HEK293 (cell line): ENCODE results near the gene GPR152.

ENCODE experiments used
- CTCF ChIA-PET: fragments of 350-600 bp; formaldehyde crosslinking; extraction: SDS; loops from one replicate; lab custom pipeline; 2021; ENCODE audit warnings: antibody characterized with exemption; lab: Yijun Ruan, JAX
- POLR2A ChIA-PET: fragments of 300-600 bp; formaldehyde crosslinking; extraction: SDS; loops from one replicate; lab custom pipeline; 2020; ENCODE audit warnings: antibody characterized with exemption, inconsistent platforms; lab: Yijun Ruan, JAX
- H3K27ac ChIP-seq: fragments of 200-500 bp; sonication (Bioruptor generic); 2 replicates; pipeline ENCODE4 v1.5.1; 2014; ENCODE audit warnings: low read depth, low read length, control low read depth, inconsistent platforms; ENCODE audit errors: extremely low read depth
- H3K36me3 ChIP-seq, 2 experiments: fragments of 200-500 bp in 1 of 2; sonication (Bioruptor generic) in 1 of 2; 1 replicate in 1 of 2; 2 replicates in 1 of 2; pipeline ENCODE4 v1.5.1; 2014 to 2017; ENCODE audit warnings: inconsistent platforms in 2 of 2, low read length in 2 of 2; ENCODE audit not compliant: control insufficient read depth in 2 of 2, insufficient read depth in 1 of 2
- H3K4me1 ChIP-seq: fragments of 200-500 bp; sonication (Bioruptor generic); 2 replicates; pipeline ENCODE4 v1.5.1; 2014; ENCODE audit warnings: mild to moderate bottlenecking, low read length, inconsistent platforms; ENCODE audit not compliant: control insufficient read depth, insufficient read depth
- H3K4me3 ChIP-seq: 2 replicates; pipeline ENCODE4 v1.5.1; 2011; ENCODE audit warnings: low read depth, mild to moderate bottlenecking, control low read depth, low read length, moderate library complexity
- H3K9me3 ChIP-seq: fragments of 200-500 bp; sonication (Bioruptor generic); 2 replicates; pipeline ENCODE4 v1.5.1; 2014; ENCODE audit warnings: low read depth, low read length, inconsistent platforms; ENCODE audit not compliant: control insufficient read depth, insufficient read depth
- GLI4 ChIP-seq: fragments of 450-650 bp; formaldehyde crosslinking; IDR thresholded peaks from 2 replicates; pipeline ENCODE4 v1.5.1; 2016; ENCODE audit warnings: missing biosample characterization, missing genetic modification characterization
- KLF7 ChIP-seq: fragments of 450-650 bp; formaldehyde crosslinking; IDR thresholded peaks from 2 replicates; pipeline ENCODE4 v1.5.1; 2016; ENCODE audit warnings: missing biosample characterization, missing genetic modification characterization, borderline replicate concordance
- ZFP41 ChIP-seq: fragments of 450-650 bp; formaldehyde crosslinking; IDR thresholded peaks from 2 replicates; pipeline ENCODE4 v1.5.1; 2016; ENCODE audit warnings: missing biosample characterization, missing genetic modification characterization, borderline replicate concordance
- ZNF121 ChIP-seq: fragments of 450-650 bp; formaldehyde crosslinking; IDR thresholded peaks from 2 replicates; pipeline ENCODE4 v1.5.1; 2016; ENCODE audit warnings: missing biosample characterization, missing genetic modification characterization
- ZNF426 ChIP-seq: fragments of 450-650 bp; formaldehyde crosslinking; IDR thresholded peaks from 2 replicates; pipeline ENCODE4 v1.5.1; 2017; ENCODE audit warnings: missing biosample characterization, missing genetic modification characterization, mild to moderate bottlenecking, inconsistent platforms, moderate library complexity
- ZNF514 ChIP-seq: fragments of 450-650 bp; formaldehyde crosslinking; IDR thresholded peaks from 2 replicates; pipeline ENCODE4 v1.5.1; 2016; ENCODE audit warnings: missing biosample characterization, missing genetic modification characterization
- ZNF585B ChIP-seq: fragments of 450-650 bp; formaldehyde crosslinking; IDR thresholded peaks from 2 replicates; pipeline ENCODE4 v1.5.1; 2016; ENCODE audit warnings: missing biosample characterization, missing genetic modification characterization
- ZNF670 ChIP-seq: fragments of 450-650 bp; formaldehyde crosslinking; IDR thresholded peaks from 2 replicates; pipeline ENCODE4 v1.5.1; 2016; ENCODE audit warnings: missing biosample characterization, missing genetic modification characterization, low read depth
- ZNF76 ChIP-seq: fragments of 450-650 bp; formaldehyde crosslinking; IDR thresholded peaks from 2 replicates; pipeline ENCODE4; 2016; ENCODE audit warnings: low read depth, missing biosample characterization, missing genetic modification characterization, borderline replicate concordance
- ZNF777 ChIP-seq: fragments of 450-650 bp; formaldehyde crosslinking; IDR thresholded peaks from 2 replicates; pipeline ENCODE4 v1.5.1; 2017; ENCODE audit warnings: missing biosample characterization, missing genetic modification characterization, borderline replicate concordance
- ZNF785 ChIP-seq: fragments of 450-650 bp; formaldehyde crosslinking; IDR thresholded peaks from 2 replicates; pipeline ENCODE4 v1.5.1; 2016; ENCODE audit warnings: missing biosample characterization, missing genetic modification characterization
- ZNF830 ChIP-seq: fragments of 450-650 bp; IDR thresholded peaks from 2 replicates; pipeline ENCODE4 v1.5.0; 2018; ENCODE audit warnings: missing biosample characterization, missing genetic modification characterization, low read depth, mild to moderate bottlenecking, moderate library complexity
- ZNF843 ChIP-seq: fragments of 450-650 bp; formaldehyde crosslinking; IDR thresholded peaks from 2 replicates; pipeline ENCODE4 v1.5.1; 2016; ENCODE audit warnings: missing biosample characterization, missing genetic modification characterization
- TF ChIP-seq, protein P1 (sequence below): fragments of 450-650 bp; formaldehyde crosslinking; IDR thresholded peaks from 2 replicates; pipeline ENCODE4 v1.5.1; 2016; ENCODE audit warnings: missing biosample characterization, missing genetic modification characterization
- TF ChIP-seq, protein P2 (sequence below): fragments of 450-650 bp; formaldehyde crosslinking; IDR thresholded peaks from 2 replicates; pipeline ENCODE4 v1.5.1; 2016; ENCODE audit warnings: missing biosample characterization, missing genetic modification characterization, borderline replicate concordance
- TF ChIP-seq, protein P3 (sequence below): fragments of 450-650 bp; formaldehyde crosslinking; IDR thresholded peaks from 2 replicates; pipeline ENCODE4 v1.5.1; 2016; ENCODE audit warnings: missing biosample characterization, missing genetic modification characterization, low read depth
- TF ChIP-seq, protein P4 (sequence below): fragments of 450-650 bp; IDR thresholded peaks from 2 replicates; pipeline ENCODE4 v1.5.1; 2018; ENCODE audit warnings: missing biosample characterization, mild to moderate bottlenecking, missing genetic modification characterization

Gene GPR152

DNA sequence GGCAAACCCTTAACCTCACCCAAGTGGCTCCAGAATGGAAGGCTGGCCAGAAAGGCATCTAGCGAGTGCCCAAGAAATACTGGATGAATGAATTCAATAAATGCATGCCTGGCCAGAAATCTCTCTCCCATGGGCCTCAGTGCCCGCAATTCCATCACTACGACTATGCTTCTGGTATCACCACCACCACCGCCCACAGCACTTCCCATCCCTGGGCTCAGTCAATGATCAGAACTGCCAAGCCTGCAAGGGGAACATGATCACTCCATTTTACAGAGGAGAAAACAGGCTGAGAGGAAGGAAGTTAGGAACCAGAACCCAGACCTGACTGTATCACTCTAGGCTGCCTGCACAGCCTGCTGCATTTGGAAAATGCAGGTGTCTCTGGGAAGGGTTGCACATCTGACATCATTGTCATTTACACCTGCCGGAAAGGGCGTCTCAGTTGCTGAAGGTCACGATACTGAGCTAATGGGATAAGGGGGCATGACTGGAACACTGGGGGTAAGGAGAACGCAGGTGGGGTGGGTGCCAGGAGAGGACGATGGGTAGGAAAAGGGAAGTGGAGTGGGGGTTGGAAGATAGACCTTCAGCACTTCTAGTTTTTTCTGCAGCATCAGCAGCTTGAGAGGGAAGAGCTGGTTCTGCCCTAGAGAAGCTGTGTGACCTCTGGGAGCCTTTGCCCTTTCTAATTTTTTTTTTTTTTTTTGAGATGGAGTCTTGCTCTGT, 3.2 kb downstream of the GPR152 start:
- Histone ChIP-seq H3K4me1 (no peaks in the 10 kb centered on the region), H3K4me3 (no peak overlapping the region), H3K9me3 (no peaks in the 10 kb centered on the region), H3K36me3 (no peaks in the 10 kb centered on the region), H3K27ac (no peak overlapping the region)
- ChIA-PET POLR2A (no interaction called here), CTCF (interaction anchor here (0.7 kb wide), 1 partner anchor 16 kb away, joined by 3 read pairs; no protein-coding TSS in a partner anchor)
- TF ChIP-seq GLI4 (tag by site-specific recombination) (no peak), ZNF76 (tag by site-specific recombination) (no peak), ZNF843 (tag by site-specific recombination) (no peak), ZNF785 (tag by site-specific recombination) (no peak), ZNF514 (tag by site-specific recombination) (no peak)
- TF ChIP-seq, protein P1, sequence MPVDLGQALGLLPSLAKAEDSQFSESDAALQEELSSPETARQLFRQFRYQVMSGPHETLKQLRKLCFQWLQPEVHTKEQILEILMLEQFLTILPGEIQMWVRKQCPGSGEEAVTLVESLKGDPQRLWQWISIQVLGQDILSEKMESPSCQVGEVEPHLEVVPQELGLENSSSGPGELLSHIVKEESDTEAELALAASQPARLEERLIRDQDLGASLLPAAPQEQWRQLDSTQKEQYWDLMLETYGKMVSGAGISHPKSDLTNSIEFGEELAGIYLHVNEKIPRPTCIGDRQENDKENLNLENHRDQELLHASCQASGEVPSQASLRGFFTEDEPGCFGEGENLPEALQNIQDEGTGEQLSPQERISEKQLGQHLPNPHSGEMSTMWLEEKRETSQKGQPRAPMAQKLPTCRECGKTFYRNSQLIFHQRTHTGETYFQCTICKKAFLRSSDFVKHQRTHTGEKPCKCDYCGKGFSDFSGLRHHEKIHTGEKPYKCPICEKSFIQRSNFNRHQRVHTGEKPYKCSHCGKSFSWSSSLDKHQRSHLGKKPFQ (tag by site-specific recombination), result no peak
- TF ChIP-seq, protein P2, sequence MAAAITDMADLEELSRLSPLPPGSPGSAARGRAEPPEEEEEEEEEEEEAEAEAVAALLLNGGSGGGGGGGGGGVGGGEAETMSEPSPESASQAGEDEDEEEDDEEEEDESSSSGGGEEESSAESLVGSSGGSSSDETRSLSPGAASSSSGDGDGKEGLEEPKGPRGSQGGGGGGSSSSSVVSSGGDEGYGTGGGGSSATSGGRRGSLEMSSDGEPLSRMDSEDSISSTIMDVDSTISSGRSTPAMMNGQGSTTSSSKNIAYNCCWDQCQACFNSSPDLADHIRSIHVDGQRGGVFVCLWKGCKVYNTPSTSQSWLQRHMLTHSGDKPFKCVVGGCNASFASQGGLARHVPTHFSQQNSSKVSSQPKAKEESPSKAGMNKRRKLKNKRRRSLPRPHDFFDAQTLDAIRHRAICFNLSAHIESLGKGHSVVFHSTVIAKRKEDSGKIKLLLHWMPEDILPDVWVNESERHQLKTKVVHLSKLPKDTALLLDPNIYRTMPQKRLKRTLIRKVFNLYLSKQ (tag by site-specific recombination), result no peak

DNA sequence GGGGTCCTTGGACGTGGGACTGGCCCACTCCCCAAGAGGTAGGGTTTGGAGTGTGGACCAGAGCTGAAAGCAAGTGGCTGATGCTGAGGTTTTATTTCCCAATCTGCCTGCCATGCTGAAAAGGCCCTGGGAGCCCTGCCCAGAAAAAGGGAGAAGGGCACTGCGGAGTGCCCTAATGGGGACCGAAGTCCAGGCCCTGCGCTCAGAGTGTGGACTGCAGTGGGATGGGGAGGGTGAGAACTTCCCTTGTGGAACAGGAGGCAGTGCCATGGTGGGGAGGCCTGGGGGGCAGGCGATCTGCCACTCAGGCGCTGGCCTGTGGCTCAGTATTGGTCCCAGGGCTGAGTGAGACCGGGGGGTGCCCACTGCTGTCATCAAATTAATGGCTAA, 4.3 kb downstream of the GPR152 start:
- H3K27ac ChIP-seq, result no peak overlapping the region
- no peaks in the 10 kb centered on the region for H3K36me3 ChIP-seq
- no peak overlapping the region for H3K4me3 ChIP-seq
- POLR2A ChIA-PET, result interaction anchor here (0.6 kb wide), 1 partner anchor 9 kb away, joined by 4 read pairs; no protein-coding TSS in a partner anchor
- no peaks in the 10 kb centered on the region for H3K4me1 ChIP-seq
- no peak for TF ChIP-seq ZNF777 (tag by site-specific recombination)
- TF ChIP-seq, protein P3, sequence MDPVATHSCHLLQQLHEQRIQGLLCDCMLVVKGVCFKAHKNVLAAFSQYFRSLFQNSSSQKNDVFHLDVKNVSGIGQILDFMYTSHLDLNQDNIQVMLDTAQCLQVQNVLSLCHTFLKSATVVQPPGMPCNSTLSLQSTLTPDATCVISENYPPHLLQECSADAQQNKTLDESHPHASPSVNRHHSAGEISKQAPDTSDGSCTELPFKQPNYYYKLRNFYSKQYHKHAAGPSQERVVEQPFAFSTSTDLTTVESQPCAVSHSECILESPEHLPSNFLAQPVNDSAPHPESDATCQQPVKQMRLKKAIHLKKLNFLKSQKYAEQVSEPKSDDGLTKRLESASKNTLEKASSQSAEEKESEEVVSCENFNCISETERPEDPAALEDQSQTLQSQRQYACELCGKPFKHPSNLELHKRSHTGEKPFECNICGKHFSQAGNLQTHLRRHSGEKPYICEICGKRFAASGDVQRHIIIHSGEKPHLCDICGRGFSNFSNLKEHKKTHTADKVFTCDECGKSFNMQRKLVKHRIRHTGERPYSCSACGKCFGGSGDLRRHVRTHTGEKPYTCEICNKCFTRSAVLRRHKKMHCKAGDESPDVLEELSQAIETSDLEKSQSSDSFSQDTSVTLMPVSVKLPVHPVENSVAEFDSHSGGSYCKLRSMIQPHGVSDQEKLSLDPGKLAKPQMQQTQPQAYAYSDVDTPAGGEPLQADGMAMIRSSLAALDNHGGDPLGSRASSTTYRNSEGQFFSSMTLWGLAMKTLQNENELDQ (tag by site-specific recombination), result no peak
- TF ChIP-seq ZNF830 (tag by site-specific recombination), result no peak
- no peak for TF ChIP-seq KLF7 (tag by site-specific recombination)
- TF ChIP-seq ZFP41 (tag by site-specific recombination), result no peak
- CTCF ChIA-PET, result no interaction called here
- H3K9me3 ChIP-seq, result no peaks in the 10 kb centered on the region

DNA sequence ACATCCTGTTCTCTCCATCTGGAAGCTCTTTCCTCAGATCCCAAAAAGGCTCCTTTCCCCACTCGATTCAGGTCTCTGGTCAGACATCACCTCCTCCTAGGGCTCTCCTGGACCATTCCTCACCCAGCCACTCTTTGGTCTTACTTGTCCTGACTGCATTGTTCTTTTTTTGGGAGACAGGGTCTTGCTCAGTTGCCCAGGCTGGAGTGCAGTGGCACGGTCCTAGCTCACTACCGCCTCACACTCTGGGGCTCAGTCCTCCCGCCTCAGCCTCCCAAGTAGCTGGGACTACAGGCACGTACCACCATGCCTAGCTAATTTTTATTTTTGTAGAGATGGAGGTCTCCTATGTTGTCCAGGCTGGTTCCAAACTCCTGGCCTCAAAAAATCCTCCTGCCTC, 7.0 kb downstream of the GPR152 start:
- ChIA-PET POLR2A (no interaction called here), CTCF (no interaction called here)
- Histone ChIP-seq H3K36me3 (peaks cover 0 to 18% of the 10 kb centered on the region in 2 experiments; a peak in 1 of 3 replicates), H3K27ac (no peak overlapping the region), H3K4me3 (no peak overlapping the region)
- TF ChIP-seq ZNF426 (tag by site-specific recombination) (no peak), ZNF585B (tag by site-specific recombination) (no peak), ZNF670 (tag by site-specific recombination) (no peak), ZNF121 (peak; percentile 81)
- TF ChIP-seq, protein P4, sequence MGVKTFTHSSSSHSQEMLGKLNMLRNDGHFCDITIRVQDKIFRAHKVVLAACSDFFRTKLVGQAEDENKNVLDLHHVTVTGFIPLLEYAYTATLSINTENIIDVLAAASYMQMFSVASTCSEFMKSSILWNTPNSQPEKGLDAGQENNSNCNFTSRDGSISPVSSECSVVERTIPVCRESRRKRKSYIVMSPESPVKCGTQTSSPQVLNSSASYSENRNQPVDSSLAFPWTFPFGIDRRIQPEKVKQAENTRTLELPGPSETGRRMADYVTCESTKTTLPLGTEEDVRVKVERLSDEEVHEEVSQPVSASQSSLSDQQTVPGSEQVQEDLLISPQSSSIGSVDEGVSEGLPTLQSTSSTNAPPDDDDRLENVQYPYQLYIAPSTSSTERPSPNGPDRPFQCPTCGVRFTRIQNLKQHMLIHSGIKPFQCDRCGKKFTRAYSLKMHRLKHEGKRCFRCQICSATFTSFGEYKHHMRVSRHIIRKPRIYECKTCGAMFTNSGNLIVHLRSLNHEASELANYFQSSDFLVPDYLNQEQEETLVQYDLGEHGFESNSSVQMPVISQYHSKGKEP (tag by site-specific recombination), result no peak
- TF ChIP-seq, all 188 proteins: peak for 1
- H3K4me1 ChIP-seq, result no peaks in the 10 kb centered on the region
- H3K9me3 ChIP-seq, result no peaks in the 10 kb centered on the region
